NCI-H2029 (cell line): ENCODE results near the gene HABP2.

ENCODE experiments used
- DNase-seq: peaks from one replicate; lab custom pipeline; 2025; lab: John Stamatoyannopoulos, UW

The HABP2 gene

DNA sequence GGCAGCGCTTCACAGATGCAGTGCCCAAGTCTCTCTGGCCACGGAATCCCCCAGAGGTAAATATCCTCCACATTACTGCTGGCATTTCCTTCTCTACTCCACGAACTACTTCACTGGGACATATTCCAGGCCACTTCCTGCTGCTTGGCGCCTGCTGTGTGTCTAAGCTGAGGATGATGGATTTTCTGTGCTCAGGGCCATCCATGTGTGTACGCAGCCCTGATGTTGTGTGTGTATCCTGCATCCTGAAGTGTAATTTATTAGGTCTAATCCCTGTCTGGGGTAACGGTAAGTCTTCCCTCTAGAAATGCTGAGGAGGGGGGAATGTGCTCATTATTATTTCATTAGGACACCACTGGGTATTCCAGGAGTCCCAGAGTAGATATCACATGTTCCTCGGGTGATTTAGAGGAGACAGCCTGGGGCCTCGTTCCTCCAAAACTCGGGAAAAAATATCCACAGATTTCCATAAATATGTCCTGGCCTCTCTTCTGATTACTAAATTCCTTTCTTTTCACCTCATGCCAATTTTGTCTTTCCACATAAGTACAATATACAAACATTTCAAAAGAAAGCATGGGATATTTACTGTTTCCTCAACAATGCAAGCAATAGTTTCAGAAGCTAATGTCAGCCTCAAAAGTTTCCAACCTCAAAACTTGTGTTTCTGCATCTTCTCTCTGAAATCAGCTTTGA, 25.5 kb upstream of the HABP2 start:
- DNase-seq: no peak

DNA sequence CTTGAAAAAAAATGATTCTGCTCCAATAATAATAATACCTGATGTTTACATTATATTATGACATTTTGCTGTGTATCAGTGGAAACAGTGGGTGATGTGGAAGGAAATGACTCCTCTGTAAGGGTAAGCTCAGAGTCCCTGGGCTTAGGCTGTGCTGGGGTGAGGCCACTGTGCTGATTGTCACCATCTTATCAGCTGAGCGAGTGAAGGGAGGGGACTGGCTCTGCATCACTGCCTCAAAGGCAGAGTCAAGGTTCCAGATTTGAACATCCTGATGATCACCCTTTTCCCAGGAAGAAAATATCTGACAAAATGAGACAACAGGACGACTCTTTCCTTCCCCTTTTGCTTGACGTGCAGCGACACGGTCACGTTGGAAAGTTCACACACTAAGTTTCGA, 24.0 kb upstream of the HABP2 start:
- no peak for DNase-seq

DNA sequence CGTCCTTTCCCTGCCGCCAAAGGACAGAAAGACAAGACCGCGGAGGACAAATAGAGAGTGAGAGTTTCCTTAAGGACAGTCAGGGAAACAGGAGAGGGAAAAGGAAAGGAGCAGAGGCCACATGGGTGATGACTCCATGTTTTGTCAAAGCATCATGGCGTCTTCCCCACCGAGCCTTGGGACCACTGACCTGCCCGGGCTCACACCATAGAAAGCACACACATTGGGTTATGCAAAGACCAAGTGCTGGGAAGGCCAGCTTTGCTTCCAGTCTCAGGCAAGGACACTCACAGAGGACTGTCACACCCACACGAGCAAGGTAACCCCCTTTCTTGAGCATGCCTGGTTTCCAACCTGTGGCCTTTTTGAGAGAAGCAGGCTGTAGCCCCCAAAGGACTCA, 23.3 kb upstream of the HABP2 start:
- no peak for DNase-seq

DNA sequence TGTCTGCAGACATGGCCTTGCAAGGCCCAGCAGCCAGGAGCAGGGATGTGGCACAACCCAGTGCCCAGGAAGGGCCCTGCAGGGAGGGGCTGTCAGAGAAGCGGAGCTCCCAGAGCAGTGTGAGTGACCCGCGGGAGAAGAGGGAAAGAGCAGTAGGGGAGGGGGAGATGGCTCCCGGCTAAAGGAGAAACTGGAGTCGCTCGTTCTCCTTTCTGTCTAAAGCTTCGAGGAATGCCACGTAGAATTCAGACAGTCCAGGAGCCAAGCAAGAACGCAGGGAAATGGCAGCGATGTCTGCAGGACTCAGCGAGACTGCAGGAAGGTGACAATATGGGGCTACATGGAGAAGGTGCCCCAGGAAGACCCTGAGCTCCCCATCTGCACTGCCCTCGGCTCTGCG, 22.4 kb upstream of the HABP2 start:
- DNase-seq: no peak

DNA sequence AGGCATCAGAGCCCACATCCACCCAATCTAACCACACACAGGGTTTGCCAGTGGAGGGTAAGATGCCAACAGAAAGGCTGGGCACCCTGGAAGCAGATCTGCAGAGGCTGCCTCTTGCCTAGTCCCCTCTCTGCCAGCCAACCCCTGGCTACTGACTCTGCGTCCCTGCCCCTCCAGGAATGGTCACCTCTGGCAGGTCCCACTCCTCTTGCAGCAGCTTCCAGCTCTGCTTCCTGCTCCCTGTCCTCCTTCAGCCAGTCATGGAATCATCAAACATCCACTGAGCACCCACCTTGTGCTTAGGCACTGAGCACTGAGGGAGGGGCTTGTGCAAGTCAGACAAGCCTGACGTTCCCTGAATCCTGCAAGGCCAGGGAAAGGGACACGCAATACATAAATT, 20.1 kb upstream of the HABP2 start:
- DNase-seq: no peak

DNA sequence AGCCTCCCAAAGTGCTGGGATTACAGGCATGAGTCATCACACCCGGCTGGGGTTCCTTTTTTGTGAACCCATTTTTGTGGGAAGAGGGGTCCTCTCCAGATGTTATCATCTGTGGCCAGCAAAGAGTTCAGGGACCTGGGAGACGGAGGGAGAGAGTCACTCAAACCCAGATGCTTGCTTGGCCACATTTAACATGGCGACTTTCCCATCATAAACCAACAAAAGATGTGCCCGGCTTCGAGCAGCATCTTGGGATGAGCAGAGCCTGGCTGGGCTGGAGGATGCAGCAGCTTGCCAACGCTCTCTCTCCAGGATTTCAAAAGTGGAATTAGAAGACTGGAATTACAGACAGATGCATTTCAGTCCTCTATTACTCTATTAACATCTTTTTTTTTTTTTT, 19.1 kb upstream of the HABP2 start:
- DNase-seq: no peak

DNA sequence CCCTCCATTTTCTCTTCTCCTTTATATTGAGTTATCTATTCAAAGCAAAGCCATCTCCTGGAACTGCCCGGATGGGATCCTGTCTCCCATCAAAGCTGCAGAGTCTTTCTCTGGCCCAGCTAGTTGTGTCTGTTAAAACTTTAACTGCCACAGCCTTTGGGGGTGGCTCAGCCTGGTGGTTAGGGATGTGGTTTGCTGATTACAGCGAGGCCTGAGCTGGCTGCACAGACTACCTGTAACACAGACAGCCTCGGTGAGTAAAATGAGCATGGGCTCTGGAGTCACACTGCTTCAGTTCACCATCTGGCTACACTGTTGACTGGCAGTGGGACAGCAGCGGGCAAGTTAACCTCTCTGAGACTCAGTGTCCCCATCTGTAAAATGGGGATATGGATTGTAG, 18.4 kb upstream of the HABP2 start:
- DNase-seq: no peak

DNA sequence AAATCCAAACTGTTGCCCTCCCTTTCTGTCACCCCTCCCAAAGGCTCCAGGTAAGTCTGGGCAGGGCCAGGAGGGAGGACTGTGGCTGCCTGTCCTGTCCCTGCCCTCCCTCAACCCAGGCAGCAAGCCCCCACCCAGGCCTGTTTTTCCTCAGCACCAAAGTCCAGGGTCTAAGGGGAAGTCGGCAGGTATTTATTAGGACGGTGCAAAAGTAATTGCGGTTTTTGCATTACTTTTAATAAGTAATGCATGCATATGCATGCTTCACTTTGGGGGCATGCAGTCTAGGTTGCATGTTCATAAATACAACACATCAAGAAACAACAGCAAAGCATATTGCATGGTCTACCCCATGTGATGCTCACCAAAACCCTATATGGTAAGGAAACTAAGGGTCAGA, 15.2 kb upstream of the HABP2 start:
- no peak for DNase-seq

DNA sequence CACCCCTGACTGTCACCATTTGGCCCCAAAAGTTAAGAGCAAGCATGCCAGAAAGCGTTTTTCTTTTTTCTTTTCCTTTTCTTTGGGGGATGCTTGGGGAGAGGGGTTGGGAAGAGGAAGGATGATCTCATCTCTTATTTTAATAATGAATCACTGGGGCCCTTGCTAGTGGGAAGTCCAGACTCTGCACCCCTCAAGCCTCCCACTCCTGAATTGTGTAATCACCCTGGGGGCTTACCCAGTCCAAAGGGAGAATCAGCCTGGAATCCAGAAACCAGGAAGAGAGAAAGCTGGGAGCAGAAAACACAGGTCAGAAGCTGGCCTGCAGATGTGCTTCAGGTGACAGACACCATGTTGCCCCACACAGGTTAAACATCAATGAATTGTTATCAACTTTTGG, 14.7 kb upstream of the HABP2 start:
- DNase-seq: no peak

DNA sequence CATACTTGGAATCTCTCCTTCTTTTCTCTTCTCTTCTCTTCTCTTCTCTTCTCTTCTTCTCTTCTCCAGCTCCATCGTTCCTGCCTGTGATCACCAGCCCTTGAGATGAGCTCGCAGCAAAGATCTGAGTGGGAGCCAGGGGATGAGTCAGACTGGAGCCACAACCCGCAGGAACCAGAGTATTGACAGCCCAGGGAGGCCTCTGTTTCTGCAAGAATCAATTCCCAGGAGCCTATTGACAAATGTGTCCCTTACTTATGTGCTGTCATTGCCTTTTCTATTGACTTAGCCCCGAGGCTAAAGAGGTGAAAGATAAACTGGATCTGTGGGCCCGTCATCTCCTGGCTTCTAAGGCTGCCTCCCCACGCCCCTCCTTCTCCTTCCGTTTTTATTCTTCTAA, 13.1 kb upstream of the HABP2 start:
- no peak for DNase-seq

DNA sequence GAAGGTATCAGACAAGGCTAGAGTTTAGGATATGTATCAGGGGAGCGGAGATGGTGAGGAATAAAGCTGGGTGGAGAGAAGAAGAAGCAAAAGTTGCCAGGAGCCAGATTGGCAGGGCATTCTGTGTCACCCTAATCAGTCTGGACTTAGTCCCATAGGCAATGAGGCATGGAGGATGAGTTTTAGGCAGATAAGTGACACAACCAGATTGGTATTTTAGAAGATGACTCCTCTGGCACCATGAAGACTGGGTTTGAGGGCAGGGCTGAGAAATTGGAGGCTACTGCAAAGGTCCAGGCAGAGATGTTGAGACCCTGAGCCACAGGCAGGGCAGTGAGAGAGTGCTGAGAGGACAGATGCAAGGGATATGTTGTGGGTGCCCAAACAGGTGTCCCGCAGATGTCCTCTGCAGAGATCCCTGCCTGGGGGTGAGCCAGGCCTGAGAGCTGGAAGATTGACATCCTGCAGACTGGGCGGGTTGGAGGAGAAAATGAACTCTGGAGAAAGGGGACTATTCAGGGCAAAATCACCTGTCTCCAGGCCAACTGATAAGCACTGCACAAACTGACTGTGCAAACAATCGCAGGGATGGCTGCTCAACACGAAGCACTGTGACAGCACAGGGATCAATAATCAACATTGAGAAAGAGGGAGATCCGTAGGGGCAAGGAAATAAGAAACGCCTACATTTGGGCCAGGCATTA, 11.9 kb upstream of the HABP2 start:
- no peak for DNase-seq

DNA sequence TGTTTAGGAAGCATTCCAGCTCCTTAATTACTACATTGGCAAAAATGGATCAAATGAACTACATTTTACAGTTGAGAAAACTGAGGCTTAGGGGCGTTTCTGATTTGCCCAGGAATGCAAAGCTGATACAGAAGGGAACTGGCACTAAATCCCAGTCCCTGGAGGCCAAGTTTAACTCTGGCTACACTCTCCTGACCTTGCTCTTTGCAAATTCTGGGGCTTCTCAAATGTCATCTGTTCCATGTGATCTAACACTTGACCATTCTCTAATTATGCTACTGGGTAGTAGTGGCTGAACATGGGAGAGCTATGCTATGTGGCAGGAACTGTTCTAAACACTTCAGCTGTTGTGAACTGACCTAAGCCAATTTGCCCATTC, 11.3 kb upstream of the HABP2 start:
- DNase-seq: no peak

DNA sequence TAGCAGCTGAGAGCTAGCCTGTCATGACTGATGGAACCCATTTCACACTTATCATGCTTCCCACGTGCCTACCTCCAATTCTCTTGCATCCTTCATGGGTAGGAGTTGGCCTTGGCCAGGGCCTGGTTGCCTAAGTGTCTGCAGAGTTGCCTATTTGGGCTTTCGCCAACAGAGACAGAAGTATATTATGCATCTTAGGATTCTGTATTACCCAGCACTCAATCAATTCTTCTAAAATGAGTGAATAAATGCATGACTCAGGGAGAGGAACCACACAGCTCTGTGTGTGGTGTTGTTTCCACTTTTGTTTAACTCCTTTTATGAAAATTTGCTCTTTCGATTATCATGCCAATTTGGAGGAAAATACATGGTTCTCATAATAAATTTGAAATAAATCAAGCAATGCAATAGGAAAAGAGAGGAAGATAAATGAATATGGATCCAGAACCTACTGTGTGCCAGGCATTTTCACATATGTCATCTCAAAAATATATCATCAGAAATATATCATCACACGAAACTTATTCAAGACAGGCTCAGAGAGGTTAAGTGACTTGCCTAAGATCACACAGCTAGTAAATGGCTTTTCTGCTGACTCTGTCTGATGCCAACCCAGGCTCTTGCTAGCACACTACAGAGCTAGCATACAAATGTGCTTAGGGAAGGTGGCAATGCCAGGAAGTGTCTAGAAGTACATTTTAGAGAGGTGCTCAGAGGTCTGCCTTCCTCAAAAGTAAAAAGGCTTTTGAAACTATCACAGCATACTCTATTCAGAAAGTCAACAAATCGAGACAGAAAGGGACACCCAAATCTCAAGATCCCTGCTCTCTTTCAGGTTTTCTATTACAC, 9.5 kb upstream of the HABP2 start:
- no peak for DNase-seq

DNA sequence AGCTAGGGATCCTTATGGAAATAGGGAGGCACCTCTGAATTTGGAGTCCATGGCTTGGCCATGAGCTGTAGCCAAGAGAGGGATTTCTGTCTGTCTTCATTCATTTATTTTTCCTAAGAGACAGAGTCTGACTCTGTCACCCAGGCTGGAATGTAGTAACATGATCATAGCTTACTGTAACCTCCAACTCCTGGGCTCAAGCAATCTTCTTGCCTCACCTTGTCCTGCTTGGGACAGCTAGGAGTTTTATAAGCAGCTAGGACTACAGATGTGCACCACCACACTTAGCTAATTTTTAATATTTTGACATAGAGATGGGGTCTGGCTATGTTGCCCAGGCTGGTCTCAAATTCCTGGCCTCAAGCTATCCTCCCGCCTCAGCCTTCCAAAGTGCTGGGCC, 8.5 kb upstream of the HABP2 start:
- no peak for DNase-seq

DNA sequence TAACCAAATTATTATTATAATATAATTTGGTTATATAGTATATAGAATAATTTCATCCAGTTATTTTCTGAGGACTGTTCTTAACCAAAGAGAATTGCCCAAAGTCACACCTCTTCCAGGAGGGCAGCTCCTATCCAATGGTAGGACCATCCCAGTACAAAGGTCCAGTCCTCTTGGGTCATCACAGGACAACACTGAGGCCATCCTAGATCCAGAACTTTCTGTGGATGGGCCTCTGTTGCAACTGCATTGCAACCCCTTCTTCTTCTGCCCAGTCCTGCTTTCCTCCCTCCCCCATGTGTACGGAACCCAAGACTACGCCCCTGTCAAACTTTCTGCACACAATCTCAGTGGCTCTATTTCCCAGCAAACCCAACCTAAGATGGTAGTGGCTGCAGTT, 5.4 kb upstream of the HABP2 start:
- DNase-seq: no peak

DNA sequence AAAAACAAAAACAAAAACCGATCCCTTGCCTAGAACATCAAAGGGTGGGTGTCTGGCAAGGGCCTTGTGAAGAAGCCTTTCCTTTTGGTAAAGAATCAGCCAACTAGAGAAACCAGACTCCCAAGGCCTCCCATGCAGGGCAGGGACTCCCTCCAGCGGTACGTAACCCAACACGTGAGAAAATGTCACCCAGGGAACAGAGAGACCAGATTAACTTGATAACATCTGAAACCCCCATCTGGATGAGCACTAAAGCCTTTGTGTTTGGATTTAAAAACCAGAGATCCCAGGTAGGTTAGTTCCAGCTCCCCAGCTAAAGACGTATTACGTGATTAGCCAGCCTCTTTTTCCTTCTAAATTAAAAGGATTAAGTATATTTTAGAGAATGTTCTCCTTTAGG, 3.0 kb upstream of the HABP2 start:
- DNase-seq: no peak

DNA sequence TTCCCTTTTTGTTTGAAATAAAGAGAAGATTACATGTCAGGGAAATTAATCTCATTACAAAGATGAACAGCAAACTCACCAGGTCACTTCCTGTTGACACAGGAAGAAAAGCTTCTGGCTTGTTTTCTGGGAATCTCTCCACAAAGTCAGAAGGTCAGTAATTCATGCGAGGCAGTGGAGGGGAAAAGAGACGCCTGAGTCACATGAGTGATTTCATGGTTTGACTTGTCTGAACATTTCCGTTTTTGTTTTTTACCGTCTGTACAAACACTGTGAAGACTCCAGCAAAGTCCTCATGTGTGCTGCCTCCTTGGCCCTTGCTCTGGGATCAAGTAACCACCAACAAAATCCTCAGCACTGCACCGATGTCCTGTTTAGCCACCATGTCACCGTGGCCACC, 2.5 kb upstream of the HABP2 start:
- no peak for DNase-seq

DNA sequence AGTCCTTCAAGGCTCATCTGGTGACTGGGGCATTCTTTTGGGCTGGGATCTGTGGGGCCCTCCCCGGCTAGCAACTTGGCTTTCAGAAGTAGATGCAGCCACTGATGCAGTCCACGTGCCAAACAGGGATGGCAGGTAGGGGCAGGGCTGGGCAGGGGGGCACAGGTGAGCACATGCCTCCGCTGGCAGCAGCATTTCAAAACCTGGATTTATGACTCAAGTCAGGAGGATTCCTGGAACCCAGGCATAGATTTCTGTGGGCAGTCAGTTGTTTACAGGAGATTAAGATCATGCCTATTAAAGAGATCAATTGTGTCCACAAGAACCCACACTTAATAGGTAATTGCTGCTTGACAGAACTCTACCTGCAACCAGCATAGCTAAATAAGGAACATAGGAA, 839 bp upstream of the HABP2 start:
- DNase-seq: no peak

DNA sequence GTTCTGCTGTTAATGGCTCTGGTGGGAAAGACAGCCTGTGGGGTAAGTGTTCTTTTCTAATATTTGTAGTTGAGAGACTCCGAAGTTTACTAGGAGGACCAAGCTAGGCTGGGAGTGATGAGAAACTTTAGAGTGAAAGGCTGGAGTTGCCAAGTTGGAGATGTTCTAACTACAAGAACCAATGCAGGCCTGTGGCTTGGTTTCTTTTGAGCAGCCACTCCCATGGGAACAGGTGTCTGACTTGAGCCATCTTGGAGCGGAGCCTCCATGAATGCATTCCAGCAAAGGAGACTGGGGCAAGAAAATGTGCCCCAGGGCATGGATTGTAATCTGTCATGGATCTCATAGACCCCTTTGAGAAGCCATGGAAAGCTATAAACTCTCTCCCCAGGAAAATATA, 296 bp downstream of the HABP2 start:
- no peak for DNase-seq

DNA sequence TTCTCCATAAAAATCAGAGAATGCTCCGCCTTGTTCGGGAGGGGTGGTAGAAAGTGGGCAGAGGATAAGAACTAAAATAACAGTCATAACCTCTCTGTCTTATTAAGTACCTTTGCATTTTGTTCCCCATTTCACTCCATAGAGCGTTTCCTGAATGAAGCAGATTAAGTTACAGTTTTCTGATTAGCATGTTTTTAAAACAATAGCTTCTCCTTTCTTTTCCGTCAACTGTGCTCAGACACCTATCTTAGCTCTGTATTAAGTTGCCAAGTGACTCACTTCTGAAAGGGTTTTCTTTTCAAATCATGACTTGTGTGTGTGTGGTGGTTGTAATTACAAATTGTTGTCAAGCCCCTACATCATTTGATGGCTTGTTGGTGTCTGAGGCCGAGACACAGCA, 1.4 kb downstream of the HABP2 start:
- no peak for DNase-seq

DNA sequence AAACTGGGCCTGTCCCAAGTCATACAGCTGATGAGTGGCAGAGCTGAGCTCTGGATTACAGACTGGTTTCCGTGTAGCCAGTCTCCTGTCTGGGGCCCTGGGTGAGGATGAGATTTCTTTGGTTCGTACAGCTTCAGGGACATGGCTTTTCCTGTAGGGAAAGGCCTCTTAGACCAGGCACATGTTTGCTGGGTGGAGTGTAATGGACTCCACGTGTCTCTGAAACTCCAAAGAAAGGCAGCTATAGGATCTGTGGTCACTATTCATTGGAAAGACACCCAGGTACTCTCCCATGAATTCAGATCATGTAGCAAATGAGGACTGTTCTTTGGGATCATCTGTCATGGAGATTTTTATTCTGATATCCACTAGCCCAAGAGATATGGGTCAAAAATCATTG, 2.4 kb downstream of the HABP2 start:
- no peak for DNase-seq

DNA sequence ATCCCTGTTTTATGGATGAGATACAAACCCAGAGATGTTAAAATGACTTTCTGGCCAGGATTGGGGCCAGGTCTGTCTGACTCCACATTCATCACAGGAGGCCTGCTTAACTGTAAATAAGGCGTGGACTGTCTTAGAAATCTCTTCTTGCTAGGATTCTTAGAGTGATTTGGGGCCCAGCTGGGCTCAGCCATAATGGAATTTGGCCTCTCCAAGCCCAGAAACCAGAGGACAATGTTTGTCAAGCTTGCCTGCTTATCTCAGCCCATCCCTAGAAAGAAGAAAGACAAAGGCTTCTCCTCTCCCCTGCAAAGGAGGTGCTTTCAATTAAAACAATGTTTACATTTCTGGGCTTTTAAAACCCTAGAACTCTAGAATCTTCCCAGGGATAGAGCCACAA, 2.9 kb downstream of the HABP2 start:
- DNase-seq: no peak

DNA sequence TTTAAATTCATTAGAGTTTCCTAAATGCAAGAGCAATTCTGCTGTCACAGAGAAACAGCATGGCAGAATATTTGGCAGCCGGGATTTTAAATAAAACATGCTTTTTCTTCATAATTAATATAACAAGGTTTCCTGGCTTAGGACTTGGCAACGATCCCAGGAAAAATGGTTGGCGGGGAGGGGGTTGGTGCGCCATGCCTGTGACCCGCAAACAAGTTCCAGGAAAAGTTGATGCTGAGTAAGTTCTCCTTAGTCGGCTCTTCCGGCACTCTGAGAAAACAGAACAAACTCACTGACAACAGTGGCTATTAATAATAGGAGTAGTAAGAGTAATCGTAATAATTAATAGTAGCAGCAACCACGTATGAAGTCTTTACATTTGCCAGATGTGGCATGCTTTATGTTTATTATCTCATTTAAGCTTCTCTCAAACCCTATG, 4.6 kb downstream of the HABP2 start:
- no peak for DNase-seq
